Stimulated activated CD8-positive, alpha-beta memory T cell treated with anti-CD3 and anti-CD28 coated beads, Interleukin-15, amount 100 ng/mL, for 1 hour (primary cell): ENCODE data around the gene HSD17B8.
A peak's percentile ranks its signal among the peaks of the same experiment; 100 is the strongest.

Experiments used
- DNase-seq: peaks from one replicate; pipeline ENCODE4 v3.0.0-alpha.2; 2020; ENCODE audit warnings: low read depth

HSD17B8 gene

DNA sequence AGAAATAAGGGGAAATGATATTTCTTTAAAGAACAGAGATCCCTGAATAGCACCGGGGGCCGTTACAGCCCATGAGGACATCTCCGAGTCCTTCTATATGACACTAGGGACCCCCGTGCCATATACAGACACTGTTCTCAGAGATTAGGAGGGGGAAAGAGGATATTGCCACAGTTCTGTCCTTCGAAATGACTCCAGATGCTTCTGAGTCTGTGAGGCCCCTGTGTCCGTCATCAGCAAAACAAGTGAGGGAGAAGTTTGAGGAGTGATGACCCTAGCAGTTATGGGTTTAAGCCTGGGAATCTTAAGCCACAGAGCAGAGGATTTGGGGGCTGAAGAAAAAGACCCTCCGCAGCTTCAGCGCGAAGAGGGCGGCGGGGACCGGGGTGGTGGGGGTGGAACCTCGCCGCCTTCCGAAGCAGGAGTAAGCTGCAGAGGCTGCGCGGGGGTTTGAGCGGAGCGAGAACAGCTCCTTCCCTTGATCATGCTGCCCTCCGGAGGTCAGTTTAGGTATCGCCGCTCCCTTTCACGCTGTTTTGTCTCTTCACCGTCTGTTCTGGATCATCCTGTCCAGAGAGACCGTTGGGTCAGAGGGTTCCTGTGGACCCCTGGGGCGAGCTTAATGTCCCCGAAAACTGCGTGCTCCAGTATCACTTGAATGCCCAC lies 43.7 kb downstream of the HSD17B8 start:
- peak; percentile 94 for DNase-seq

GRCh38 chr6:33248643-33248931 lies 44.1 kb downstream of the HSD17B8 start:
- no peak for DNase-seq

DNA sequence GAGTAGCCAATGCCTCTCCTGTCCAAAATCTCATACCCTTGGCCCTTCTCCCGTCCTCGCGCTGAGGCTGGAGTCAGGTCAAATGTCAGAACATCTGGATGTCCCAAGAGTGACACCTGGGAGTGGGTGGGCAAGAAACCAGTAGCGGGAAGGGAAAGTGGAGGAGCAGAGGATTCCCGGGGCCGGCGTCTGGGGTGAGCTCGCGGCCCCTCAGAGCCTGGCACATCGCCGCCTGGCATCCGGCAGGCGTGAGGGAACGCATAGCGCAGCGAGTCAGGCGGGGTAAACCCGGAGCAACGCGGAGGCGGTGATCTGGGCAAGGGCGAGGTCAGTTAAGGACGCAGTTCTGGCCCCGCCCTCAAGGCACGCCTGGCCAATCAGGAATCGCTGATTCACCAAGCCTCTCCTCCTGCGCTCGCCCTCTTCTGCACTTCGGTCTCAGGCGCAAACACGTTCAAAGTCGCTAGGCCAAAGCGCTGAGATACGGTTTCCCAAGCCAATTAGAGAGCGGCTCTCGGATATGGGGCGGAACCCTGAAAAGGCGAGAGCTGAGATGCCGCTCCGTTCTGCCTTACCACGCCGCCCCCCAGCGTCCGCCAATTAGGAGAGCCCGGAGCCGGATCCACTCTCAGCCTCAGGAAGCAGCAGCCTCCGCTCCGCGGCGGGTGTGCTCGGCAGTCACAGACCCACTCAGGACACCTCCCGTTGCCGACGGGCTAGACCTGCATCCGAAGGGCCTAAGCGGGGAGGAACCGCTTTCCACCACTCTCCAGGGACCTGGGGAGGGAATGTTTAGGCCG lies 44.7 kb downstream of the HSD17B8 start:
- peak; percentile 88 for DNase-seq

DNA sequence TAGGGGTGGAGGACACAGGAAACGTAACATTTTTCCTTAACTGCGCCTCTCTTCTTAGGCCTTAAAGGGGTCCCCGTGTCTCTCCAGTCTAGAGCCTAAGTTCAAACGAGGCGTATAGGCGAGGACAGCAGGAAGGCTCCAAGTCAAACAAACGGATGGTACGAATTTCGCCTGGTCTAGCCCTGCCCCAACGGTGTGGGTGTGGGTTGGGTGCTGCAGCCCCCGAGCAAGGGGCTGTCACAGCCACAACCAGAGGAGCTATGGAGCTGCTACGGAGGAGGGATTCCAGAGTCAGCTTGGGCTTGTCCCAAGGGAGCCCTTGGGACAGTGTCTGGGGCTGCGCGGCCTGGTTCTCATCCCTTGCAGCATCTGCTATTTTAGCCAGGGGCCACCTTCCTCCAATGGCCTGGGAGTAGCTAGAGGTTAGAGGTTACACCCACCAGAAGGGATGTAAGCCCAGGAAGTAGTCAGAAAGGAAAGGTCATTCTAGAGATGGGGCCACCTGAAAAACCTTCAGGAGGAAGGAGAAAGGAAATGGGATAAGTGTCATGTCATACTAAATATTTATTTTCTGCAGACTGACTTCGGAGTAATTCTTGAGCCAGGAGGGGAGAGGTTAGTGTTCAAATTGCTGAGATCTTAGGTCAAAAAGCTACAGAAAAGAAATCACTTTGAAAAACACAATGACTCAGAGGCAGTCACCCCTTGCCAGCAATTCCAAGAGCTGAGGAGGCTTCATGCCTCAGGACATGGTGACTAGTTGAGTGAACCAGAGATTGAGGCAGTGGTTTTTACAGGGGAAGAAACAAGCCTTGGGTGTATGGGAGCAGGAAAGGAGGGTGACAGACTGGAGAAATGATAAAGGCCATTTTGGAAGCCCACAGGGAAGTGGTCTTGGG lies 45.5 kb downstream of the HSD17B8 start:
- no peak for DNase-seq

DNA sequence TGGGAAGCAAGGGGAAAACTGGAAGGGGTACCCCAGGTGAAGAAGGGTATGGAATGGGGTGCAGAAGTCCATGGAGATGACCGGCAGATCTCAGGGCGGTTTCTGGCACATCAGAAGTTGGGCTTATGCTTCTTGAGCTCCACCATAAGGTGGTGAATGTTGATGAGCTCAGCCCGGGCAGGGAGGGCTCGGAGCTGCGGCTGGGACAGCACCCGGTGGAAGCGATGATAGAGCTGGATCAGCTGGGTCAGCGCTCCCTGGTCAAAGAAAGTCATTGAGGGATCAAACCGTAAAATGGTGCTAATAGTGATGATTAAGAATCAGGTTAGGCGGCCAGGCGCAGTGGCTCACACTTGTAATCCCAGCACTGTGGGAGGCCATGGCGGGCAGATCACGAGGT lies 46.3 kb downstream of the HSD17B8 start:
- DNase-seq, result no peak

DNA sequence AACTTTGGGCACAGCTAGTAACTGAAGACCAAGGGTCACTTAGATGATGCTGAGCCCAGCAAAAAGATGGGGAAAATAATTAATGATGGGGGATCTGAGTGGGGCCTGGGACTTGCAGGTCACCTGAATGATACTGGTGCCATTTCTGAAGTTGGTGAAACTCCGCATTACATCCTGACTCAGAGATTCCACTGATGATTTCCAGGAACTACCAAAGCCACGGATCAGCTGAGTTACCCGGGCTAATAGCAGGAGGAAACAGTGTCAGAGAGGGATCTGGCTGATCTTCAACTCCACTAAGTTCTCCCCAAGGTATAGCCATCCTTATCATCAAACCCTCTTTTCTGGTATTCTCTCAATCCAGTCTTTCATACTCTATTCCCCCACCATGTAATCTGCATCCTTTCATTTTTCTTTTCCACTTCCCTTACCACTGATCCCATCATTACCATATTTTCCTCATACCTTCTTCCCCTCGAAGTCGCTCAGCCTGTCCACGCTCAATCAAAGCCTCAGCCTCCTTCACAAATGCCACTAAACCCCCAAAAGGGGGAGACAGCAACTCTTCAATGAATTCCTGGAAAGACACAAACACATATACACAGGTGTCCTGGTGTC lies 47.0 kb downstream of the HSD17B8 start:
- no peak for DNase-seq

DNA sequence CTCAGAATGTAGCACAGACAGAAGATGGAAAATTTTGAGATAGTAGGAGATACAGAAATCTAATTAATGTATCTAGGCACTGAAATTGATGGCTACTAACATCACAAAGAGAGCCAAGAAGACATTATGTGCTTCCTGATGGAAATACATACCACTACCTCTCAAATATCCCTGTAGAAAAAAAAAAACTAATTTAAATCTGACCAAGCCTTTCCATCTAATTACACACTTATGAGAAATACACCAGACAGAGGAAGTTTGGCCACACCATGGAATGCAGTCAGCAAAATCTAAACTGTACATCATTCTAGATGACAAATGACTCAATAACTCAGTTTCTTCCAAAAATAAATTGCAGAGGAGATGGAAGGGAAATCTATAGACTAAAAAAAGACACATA lies 48.3 kb downstream of the HSD17B8 start:
- no peak for DNase-seq

GRCh38 chr6:33254591-33254990 lies 50.1 kb downstream of the HSD17B8 start:
- no peak for DNase-seq
